Body of pancreas (tissue), 4 donors: ENCODE measurements around the gene MPC1.

ENCODE experiments used
- POLR2A ChIP-seq, 3 donors: fragments of 450-650 bp; IDR thresholded peaks; one replicate each; pipeline ENCODE4 v1.6.1; 2016; ENCODE audit warnings: antibody characterized with exemption in 3 of 3, mild to moderate bottlenecking in 2 of 3
- TF ChIP-seq, protein P1 (sequence below), 7 experiments: fragments of 450-650 bp in 4 of 7; fragments of 200-600 bp in 3 of 7; sonication (generic) in 3 of 7; IDR thresholded peaks; one replicate each; pipeline ENCODE4 v1.5.1; 2016 to 2019; ENCODE audit warnings: antibody characterized with exemption in 7 of 7

- TF ChIP-seq, protein P1, sequence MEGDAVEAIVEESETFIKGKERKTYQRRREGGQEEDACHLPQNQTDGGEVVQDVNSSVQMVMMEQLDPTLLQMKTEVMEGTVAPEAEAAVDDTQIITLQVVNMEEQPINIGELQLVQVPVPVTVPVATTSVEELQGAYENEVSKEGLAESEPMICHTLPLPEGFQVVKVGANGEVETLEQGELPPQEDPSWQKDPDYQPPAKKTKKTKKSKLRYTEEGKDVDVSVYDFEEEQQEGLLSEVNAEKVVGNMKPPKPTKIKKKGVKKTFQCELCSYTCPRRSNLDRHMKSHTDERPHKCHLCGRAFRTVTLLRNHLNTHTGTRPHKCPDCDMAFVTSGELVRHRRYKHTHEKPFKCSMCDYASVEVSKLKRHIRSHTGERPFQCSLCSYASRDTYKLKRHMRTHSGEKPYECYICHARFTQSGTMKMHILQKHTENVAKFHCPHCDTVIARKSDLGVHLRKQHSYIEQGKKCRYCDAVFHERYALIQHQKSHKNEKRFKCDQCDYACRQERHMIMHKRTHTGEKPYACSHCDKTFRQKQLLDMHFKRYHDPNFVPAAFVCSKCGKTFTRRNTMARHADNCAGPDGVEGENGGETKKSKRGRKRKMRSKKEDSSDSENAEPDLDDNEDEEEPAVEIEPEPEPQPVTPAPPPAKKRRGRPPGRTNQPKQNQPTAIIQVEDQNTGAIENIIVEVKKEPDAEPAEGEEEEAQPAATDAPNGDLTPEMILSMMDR (IDR thresholded peaks at IDR 0.05), result no peak
- no peak for TF ChIP-seq POLR2A (IDR thresholded peaks at IDR 0.05)
These were observed 35.8 kb downstream of the MPC1 start for GRCh38 chr6:166346965-166347364.
